Kidney capillary endothelial cell (primary cell): ENCODE data around the gene NFYB.

Source experiments
- DNase-seq: peaks from one replicate; pipeline ENCODE4 v3.0.0-alpha.2; 2018; ENCODE audit warnings: low spot score

The NFYB gene

DNA sequence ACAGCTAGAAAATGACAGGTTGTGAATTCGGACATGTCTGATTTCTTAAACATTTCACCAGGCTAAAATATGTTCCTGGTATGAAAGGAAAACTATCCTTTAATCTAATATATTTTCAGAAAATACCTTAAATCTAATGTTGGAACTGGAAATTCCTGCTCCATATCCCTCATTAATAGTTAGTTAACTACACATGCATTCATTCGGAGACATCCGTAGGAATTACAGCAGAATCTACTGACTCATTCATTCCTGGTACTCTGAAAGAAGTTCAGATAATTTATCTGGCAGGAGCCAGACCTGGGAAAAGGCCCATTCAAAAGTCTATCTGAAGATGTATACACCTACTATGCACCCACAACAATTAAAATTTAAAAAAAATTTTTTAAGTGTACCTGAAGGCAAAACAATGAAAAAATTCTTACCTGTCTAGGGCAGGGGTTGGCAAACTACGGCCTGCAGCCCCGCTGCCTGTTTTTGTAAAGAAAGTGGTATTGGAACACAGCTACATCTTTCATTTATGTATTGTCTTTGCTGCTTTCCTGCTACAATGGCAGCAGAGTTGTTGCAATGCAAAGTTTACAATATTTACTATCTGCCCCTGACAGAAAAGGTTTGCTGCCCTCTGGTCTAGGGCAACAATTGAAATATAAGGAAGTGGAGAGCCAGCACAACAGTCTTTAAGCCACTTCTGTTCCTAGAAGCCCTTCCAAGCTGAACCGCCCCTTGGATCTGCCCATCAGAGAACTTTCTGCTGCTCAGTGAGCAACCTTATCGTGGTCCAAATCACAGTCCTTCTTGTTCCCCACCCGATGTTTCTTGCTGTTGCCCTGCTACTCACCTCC, 17.9 kb upstream of the NFYB start:
- no peak for DNase-seq

DNA sequence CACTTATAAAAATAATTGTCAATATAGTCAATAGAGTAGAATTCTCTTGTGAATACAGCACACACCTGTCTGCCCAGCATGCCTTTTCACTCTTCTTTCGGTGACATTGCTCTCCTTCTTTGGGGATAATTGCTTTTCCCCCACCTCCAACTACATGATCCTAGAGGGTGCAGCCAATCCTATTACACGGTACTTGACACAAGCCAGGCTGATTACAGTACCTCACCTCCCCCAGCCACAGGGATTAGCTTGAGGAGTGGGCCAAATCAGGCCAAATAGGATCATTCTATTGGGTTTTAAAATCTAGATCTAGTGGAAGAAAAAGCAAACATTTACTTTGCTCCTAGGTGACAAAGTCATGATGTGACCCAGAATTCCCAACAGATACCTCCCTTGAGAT, 16.8 kb upstream of the NFYB start:
- DNase-seq, result no peak

DNA sequence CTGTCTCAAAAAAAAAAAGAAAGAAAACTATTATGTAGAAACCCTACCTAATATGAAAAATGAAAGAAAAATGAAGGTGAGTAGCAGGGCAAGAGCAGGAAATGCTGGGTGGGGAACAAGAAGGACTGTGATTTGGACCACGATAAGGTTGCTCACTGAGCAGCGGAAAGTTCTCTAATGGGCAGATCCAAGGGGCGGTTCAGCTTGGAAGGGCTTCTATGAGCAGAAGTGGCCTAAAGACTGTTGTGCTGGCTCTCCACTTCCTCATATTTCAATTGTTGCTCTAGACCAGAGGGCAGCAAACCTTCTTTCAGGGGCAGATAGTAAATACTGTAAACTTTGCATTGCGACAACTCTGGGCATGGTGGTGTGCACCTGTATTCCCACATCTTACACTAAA, 16.3 kb upstream of the NFYB start:
- DNase-seq, result no peak

DNA sequence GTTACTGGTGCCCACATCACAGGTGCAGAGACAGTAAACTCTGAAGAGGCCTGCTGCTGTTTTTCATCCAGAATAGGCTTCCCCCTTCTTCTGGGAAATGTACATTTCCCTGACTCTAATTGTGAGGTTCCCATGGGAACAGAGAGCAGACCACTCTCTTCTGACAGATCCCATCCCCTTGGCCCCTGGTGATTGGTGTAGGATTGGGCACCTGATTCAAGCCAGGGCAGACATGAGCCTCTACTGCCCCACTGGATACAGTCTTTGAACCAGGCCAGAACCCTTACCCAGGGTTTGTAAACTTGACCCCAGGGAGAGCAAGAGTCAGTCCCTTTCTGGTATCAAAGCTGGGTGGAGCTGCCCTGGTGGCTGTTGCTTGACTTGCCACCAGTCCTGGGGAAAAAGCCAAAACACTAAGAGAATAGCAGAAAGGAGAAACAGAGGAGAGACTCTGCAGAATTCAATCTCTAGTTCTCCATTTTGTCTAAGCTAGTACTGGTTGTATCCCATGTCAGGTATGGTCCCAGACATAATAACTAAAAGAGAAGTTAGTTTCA, 14.8 kb upstream of the NFYB start:
- DNase-seq, result no peak

DNA sequence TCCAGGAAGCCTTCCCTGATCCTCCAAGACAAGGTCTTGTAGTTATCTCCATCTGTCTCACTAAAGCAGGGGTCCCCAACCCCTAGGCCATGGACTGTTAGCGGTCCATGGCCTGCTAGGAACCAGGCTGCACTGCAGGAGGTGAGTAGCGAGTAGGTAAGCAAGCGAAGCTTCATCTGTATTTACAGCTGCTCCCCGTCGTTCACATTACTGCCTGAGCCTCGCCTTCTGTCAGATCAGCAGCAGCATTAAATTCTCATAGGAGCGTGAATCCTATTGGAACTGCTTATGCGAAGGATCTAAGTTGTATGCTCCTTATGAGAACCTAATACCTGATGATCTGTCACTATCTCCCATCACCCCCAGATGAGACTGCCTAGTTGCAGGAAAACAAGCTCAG, 12.4 kb upstream of the NFYB start:
- DNase-seq, result no peak

DNA sequence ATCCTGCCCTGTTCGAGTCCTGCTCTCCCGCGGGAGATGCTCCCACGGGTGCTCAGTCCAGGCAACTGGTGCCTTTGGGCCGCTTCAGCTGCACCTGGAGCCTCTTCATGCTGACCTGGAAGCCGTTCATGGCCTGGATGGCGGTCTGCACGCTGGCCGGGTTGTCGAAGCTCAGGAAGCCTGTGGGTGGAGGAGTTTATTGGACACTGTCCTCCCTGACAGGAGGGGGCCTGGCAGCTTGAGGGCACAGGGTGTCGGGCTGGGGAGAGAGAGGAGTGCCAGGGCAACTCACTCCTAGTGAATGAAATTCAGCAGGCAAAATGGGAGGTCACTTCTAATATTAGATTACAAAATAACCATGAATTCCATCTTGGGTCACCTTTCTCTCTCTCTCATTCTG, 9.3 kb upstream of the NFYB start:
- no peak for DNase-seq

DNA sequence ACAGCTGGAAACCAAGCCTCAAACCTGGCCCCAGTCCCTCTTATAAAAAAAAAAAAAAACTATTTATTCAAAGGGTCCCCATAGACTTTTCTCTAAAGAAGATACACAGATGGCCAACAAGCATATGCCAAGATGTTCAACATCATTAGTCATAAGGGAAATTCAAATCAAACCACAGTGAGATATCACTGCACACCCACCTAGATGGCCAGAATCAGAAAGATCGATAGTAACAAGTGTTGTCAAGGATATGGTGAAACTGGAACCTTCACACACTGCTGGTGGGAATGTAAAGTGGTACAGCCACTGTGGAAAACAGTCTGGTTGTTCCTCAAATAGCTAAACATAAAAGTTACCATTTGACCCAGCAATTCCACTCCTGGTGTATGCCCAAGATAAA, 5.9 kb upstream of the NFYB start:
- no peak for DNase-seq

DNA sequence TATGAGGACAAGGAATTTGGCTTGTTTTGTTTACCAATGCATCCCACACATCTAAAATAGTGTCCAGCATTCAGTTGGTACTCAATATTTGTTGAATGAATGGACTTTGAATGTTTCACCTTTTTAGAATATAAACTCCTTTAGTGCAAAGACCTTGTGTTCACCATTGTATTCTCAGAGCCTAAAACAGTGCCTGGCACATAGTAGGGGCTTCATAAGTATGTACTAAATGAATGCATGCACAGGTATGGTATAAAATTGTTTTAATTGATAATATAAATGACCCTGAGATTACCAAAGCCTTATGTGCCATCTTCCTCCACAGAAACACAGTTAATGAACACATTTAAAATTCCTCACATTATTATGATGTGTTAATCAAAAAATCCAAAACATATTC, 5.0 kb upstream of the NFYB start:
- DNase-seq, result no peak

DNA sequence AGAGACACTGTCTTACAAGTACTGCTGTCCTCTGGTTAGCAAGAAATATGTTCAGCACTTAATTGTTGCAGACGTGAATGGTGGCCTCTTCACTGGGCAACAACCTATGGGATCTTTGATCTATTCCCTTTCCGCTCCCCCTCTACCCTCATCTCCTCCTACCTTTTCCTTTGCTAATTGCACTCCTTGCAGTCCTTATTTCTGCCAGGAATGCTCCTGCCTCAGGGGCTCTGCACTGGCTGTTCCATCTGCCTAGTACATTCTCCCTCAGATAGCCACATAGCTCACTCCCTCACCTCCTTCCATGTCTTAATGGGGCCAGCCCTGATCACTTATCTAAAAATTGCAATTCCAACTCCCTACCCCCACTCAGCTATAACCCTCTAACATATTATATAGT, 4.5 kb upstream of the NFYB start:
- no peak for DNase-seq

DNA sequence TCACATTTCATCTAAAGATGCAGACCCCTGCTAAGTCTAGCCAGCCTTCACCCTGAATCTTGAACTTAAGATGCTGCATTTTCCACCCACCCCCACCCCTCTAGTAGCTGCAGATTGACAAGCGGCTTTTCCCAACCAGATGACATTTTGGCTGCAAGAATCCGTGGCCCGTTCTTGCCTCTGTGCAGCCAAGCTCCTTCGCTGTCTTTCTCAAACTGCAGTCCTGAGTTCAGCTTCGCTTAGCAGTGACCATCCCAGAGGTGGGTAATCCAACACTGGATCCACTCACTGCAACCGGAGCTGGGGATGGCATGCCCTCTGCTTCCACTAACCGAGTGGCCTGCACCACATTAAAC, 765 bp upstream of the NFYB start:
- no peak for DNase-seq

DNA sequence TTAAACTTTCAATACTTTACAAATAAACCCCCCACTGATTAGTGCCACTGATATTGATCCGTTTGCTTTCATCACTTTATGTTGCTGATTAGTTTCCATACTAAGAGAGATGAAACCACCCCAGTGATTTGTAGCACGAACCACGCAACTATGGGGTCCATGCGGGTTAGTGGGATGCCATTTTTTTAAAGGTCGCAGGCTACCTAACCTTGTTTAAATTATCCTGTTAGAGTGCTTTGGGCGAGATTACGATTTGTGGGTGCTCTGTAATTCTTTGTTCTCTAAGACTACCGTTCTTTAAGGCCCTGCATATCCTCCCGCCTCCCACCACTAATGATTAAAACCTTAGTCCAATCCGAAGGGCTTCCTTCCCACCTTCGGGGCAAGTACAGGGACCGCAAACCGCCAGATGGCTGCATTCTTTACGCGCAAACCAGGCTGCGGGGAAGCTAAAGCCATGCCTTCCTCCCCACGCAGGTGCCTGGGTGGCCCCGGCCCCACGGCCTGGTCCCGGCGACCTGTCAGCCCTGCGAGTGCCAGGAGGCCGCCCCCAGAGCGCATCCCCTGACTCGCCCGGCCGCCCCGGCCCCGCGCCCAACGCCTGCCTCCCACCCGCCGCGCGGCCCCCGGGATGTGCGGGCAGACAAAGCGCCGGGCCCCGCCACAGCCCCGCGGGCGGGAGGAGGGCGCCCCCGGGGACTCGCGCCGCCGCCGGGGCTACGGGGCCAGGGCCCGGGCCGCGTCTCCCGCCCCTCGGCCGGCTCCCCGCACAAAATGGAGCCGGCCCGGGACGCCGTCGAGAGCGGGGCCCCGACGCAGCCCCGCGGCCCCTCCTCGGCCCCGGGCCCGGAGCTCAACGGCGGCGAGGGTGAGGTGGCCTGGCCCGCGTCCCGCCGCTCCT, 759 bp downstream of the NFYB start:
- peak; percentile 26 for DNase-seq

DNA sequence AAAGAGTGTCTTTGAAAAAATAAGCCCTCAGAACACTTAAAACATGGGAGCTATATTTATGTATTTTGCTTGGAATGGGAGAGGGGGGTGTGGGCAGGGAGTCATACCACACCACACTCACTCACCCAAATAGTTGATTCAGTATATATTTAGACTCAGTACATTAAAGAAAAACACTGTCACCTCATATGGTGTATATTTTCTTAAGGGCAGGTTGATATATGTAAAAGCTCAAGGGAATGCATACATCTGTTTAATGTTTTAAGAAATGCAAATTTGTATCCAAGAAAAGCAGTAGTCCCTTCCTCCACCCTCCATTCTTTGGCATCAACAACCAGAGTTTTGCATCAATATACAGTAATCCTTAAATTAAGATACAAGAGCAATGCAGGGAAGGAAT, 1.4 kb downstream of the NFYB start:
- no peak for DNase-seq

DNA sequence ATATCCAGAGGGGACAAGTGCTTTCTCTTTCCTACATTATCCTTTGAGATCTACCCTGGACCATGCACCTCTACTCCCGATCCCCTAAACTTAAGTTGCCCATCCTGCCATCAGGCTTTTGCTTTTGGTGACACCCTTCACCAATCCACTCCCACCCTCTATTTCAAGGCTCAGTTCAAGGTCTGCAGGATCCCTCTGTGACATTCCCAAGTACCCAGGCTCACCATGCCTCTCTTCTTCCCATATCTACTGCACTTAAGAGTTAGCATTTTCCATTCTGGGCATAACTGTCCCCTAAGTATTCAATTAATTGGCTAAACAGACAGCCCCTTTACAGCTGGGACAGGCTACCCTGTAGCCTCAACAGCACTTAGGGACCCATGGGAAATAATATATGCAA, 3.1 kb downstream of the NFYB start:
- no peak for DNase-seq

DNA sequence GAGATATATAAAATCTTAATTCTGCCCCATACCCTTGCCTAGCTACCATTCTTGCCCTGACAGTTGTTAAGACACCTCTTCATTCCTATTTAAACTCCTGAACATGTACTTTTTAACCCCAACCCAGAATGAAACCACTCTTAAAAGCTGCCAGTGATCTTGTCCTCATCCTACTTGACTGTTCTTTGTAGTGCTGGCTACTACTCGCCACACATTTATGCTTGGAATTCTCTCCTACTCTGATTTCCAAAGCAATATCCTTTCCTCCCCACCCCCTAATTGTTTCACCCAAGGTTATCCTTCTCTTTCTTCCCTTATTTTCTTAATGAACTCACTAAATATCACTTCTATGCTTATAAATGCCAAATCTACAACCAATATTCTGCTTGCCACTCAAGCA, 4.1 kb downstream of the NFYB start:
- DNase-seq, result no peak

DNA sequence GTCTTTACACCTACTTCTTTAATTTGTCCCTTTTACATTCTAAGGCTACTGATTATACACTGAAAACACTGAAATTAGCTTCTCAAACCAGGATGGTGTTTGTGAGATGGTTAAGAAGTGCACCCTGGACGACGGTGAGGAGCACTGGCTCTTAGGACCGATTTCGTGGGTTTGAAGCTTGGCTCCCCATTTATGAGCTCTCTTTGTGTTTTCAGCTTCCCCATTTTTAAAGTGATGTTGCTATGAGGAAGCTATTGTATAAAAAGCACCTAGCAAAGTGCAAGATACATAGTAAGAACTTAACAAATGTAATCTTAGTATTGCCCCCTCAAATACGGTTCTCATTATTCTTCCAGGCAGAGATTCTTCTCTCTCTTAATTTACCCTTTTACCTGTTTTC, 4.7 kb downstream of the NFYB start:
- DNase-seq, result no peak

DNA sequence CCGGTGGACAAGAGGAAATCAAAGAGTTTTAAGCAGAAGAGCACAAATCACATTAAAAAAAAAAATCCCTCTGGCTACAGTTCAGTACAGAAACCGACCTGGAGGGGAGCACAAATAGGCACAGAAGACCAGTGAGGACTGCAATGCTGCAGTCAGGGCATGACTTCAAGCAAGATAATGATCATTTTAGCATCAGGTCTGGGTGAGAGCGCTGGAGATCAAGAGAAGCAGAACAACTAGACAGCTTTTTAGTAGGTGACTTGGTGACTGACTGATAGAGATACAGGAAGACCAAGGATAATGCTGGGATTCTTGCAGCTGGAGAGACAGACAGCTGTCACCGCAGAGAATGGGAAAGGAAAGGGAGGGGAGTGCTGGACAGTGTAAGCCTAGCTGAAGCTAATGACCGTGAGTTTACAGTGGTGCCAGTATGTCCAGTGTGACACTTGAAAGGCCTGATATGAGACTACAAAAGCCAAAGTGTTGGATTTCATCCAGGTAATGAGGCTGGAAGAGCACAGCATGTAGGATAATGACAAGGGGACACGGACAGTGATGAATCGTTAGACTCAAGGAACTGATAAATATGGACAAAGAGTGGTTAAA, 5.6 kb downstream of the NFYB start:
- no peak for DNase-seq

DNA sequence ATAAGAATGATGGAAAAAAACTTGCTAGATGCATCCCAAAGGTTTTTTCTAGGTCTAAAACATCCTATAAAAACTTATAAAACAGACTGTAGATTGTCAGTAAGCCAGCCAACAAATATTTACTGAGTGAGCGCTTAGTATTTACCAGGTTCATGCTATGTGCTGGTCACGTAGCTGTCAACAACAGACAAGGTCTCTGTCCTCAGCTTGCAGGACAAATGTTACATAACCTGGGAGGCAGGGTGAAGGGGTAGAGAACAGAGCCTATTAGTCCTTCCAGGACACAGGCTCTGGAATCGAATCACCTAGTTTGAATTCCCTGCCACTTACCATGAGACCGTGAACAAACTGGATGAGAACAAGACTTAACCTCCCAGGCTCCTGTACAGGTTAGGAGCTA, 6.4 kb downstream of the NFYB start:
- DNase-seq, result no peak

DNA sequence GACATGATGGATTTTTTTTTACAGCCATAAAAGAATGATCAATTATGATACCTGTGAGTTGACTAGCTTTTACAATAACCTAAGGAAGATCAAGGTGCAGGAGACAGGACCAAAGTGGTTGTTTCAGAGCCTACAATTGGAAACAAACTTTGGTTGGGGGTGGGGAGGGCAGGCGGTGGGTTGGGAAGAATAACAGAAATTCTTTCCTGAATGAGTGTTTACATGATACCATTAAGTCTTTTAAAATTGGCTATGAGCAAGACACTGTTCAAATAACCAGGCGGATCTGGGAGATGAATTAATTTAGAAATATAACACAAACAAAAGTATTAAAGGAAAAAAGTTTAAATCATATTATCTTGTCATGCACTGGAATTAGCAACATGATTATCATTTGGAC, 7.2 kb downstream of the NFYB start:
- no peak for DNase-seq

DNA sequence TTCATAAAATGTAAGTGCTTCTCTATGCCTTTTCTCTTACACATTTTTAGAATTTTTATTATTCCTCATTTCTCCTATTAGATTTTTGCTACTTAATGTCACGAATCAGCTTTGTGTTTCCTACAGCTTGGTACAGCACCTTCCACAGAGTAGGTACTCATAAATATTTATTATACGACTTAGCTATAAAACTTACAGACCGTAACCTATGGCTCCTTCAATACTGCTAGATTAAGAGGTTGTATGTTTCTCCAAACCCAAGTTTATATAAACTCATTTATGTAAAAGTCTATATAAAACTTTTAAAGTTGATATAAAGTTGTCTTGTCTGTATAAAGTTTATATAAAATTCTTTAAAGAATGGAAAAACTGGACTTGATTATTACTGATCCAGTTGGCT, 11.5 kb downstream of the NFYB start:
- no peak for DNase-seq

DNA sequence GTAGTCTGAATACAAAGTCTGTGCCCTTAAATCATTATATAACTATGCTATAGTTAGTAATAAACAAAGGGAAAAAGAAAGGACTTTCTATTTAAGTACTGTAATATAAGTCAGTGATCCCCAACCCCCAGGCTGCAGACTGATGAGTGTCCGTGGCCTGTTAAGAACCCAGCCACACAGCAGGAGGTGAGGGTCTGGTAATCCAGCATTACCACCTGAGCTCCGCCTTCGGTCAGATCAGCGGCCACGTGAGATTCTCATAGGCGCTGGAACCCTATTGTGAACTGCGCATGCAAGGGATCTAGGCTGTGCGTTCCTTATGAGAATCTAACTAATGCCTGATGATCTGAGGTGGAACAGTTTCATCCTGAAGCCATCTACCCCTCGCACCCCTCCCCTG, 15.7 kb downstream of the NFYB start:
- no peak for DNase-seq

DNA sequence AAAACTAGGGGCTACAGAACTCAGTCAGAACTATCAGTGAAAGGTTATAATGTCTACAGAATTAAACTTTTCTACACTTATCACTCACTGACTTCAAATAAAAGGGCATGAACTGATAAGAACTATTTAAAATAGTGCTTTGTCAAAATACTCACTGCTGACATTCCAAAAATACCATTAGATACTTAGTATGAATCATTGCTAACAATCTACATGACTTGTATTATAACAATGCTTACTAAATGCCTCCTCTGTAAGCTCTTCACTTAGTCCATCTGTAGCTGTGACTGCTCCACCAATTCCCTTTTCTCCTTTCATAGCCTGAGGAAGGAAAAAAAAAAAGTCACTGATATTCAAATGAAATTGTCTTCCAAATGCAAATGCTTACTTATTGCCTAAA, 17.0 kb downstream of the NFYB start:
- DNase-seq, result peak; percentile 68

DNA sequence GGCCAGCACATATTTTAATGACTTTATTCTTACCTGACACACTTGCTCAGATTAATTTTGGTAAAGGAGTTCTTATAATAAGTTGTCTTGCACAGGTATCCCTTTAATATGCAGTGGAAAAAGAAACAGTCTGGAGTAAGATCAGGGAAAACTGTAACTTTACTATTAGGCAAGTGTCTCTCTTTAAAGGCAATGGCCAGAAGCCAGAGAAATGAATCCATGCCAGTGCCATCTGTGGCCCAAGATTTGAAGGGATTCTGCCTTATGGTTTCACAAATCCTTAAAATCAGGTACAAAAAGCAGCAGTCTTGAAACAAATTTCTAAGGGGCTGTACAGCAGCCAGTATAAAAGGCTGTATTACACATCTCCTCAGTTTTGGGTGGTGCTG, 22.4 kb downstream of the NFYB start:
- no peak for DNase-seq
